HG03439 (cell line): ENCODE measurements around the gene MAML1.

Experiments used
- ATAC-seq: cut with Tn5 transposase; IDR thresholded peaks from one replicate; pipeline ENCODE4 v1.9.1; 2021; ENCODE audit warnings: mild to moderate bottlenecking, moderate library complexity; ENCODE audit not compliant: unreplicated experiment

The MAML1 gene

DNA sequence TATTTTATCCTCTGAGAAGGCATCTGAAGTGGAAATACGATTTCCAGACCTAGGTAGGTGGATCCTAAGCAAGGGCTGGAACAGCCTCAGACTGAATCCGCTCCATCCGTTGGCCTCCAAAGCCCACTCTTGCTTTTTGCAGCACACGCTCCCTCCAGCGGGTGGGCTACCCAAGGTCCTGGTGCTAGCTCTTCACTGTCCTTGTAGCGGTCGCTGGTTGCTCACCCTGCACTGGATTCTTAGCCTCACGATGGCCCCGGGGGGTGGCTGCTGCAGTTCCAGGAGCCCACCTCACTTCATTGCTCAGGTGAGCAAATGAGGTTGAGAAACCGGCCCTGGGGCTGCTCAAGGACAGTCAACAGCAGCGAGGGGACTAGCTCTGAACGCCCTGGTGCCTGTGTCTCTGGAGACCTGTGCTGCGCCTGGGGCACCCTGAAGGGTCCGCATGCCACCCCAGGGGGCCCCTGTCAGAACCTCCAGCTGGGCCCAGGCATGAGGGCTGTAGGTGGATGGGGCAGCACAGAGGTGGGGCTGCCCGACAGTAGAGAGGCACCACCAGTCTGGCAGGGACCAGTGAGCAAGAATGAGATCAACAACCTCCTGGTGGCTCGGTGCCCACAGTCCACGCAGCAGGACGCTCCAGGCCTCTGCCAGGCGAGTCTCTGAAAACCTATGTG is 69.7 kb downstream of the MAML1 start:
- ATAC-seq: no peak

DNA sequence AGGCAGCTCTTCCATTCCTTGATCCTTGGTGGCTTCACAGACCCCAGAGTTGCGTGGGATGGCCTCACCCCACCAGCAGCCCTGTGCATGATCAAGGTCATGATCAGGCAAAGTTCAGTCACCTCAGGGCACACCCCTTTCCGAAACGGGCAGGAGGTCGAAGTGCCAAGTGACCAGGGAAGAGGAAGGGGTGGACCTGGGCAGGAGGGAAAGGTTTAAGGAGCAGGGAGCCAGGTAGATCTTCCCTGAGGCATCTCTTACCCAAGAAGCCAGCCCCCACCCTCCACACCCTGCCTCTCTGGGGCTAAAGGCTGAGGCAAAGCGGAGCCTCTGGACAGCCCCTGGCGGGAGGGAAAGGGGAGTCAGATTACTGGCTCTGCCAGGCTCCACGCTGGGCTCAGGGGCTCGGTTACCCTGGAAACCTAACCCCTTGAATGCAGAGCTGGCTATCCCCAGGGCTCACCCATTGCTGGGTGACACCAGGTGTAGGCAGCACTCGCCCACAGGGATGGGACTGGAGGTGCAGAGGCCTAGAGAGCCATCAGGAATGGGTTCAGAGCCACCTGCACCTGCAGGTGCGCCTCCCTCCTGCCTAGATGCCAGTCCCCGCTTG is 70.4 kb downstream of the MAML1 start:
- ATAC-seq: no peak

DNA sequence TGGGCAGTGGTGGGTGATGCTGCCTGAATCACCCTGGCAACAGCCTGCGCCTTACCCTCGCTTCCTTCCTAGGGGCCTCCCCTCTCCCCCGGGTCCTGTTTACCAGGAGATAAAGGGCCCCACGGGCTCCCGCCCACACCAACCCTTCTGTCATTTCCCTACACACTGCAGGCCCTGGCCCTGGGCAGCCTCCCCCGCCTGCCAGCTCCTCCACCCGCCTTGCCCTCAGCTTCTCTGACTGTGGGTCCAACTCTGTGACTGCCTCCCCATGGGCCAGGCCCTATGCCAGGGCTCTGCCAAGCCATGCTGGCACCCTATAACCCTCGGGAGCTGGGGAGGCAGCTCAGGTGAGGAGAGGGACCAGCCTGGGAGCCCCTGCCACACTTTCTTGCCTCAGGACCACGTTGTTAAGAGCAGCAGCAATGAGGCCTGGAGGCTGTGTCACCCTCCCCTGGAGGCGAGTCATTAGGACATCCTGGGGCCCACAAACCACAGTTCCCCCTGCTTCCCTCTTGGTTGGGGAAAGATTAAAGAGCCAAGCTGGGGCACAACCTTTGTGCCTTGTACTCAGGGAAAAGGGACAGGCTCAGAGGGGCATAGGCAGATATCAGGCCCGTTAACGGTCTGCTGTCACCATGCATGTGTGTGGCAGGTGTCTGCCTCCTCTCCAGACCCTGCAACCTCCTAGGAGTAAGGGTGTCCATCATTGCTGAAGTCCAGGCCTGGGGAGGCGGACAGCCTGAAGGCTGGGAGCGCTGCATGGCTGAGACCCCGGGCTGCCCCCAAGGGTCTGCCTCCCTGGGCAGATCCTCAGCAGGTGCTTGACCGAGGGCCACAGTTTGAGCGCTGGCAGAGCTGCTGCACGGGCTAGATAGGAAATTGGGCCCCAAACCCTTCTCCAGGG is 71.3 kb downstream of the MAML1 start:
- ATAC-seq: no peak

DNA sequence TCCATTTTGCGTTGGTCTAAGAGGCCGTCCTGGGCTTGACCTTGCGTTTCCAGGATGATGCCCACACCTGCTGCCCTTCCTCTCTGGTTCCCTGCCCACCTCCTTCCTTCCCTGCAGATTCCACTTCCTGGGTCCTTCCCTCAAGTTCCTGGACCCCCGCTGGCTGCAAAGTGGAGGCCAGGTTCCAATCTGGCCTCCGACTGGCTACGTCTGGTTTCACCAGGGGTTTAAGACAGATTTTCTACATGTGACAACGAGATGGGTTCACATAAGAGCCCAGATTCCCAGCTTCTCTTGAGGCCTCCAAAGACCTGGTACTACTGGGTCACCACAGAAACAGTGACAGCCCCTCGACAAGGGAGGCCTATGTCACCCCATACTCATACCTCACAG is 71.9 kb downstream of the MAML1 start:
- no peak for ATAC-seq

DNA sequence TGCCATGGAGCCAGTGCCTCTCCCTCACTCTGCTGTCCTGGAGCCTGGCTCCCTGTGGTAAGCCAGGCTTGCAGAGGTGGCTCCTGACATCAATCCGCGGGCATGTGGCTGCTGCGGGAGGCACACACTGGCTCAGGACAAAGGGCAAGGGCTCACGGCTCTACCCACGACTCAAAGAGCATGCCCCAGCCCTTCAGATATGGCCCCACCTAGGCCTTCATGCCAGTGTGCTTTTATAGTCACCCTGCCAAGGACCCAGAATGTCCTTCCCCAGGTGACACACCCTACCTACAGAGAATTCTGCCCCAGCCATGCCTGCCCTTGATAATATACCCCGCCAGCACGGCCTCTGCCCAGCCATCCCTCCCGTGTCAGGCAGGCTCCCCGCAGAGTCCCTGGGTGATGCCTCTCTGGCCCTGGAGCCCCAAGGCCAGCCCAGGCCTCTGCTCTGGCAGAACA is 72.5 kb downstream of the MAML1 start:
- no peak for ATAC-seq

DNA sequence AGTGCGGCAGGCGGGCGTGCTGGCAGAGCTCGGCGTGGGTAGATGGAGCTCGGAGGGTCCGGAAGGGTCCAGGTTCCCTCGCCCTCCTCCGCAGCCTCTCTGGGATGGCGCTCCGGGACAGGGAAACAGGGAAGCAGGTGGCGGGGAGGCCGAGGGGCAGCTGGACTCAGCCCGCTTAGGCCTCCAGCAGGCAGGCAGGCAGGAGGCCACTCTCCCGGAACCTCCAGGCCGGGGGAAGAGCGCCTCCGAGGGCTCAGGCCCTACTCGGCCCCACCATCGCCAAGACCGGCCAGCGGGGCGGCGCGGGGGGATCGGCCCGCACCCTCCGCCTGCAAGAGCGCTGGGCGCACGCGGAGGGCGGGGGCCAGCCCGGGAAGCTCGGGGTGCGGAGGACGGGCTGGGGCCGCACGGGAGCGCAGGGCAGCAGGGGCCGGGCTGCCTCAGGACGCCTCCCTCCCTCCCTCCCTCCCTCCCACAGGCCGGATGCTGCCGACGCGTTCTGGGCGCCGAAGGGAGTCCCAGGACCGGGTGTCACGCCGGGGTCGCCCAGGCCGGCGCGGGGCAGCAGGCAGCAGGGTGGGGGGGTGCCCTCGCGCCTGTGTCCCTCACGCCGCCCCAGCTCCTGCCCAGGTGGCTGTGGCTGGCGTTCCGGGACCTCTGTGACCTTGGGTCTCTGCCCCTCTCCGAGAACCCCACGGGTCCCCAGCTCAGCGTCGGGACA is 73.1 kb downstream of the MAML1 start:
- ATAC-seq: peak; percentile 18

DNA sequence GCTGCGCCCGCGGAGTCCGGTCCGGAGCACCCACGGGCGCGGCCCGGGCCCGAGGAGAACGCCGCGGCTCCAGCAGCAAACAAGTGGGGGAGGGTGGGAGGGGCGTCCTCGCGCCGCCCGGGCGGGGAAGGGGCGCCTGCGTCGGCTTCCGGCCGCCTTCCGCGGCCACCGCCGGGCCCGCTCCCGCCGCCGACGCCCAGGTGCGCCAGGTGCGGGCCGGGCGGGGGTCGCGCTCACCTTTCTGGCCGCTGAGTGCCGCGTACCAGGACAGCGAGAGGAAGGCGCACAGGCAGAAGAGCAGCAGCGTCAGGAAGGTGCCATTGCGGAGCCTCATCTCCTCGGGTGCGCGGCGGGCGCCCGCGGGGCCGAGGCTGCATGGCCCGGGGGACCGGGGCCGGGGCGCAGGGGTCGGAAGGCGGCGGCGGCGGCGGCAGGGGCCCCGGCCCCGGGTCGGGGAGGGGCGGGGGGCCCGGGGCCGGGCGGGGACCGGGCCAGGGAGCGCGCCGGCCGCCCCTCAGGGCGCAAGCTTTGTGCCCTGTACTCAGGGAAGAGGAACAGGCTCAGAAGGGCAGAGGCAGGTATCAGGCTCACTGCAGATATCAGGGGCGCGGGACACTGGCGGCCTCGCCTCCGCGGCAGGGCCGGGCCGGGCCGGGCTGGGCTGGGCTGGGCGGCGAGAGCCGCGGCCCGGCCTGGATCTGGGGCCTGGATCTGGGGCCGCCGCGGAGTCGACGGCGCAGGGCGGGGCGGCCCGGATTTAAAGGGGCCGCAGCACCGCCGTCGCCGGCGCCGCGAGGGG is 73.8 kb downstream of the MAML1 start, which contains the start of gene MGAT4B:
Gene MGAT4B (minus strand): TSS at position 617 of the 799 bp plus-strand sequence. CDS start 283 bp downstream, at position 334.
- ATAC-seq: peak; percentile 53

DNA sequence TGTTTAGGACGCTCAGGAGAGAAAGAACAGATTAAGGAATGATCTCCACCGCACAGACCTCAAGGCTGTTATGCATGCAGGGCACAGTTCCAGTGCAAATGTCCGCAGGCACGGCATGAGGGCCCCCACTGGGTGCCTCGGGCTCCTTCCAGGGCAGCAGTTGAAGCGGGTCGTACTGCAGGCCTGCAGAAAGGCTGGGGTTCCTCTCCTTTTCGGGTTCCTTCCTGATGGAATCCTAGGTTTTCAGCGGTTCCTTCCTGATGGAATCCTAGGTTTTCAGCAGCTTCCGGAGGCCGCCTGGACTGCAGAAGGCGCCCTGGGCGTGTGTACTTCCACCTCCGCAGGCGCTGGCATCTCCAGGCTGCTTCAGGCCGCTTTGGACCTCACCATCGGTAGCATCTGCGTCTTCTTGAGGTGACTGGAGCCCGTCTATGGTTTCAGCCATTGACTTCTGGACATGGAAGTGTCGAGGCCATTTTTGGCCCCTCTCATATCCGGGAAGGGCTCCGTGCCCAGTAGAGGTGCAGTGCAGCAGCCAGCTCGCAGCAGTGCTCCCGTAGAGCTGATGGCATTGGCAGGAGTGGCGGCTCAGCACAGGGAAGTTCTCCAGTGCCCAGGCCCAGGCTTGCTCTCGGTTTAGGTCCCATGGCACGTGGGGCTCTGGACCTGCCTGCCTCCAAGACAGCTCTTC is 79.7 kb downstream of the MAML1 start:
- no peak for ATAC-seq

DNA sequence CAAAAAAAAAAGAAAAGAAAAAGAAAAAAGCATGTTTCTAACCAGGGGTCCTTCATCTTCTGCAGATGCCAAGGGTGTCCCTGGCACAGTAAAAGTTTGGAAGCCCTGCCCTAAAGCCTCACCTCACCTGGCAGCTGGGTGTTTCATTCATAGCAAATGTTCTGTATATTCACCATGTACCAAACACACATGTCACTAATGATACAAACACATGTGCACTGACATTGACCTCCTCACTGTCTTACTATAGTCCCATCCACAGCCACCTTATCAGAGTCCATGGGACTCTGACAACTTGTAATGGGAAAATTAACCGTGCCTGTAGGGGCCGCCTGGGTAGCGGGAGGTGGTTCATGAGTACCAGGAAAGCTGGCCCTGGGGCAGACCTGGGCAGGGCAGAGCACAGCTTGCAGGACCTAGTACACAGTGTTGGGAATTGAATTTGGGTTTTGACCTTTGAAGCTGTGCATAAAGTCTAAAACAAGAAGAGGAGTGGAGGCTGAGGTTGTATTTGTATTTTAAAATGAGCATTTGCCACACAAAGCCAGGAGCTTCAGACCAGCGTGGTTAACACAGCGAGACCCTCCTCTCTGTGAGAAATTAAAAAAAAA is 80.5 kb downstream of the MAML1 start:
- ATAC-seq: no peak

DNA sequence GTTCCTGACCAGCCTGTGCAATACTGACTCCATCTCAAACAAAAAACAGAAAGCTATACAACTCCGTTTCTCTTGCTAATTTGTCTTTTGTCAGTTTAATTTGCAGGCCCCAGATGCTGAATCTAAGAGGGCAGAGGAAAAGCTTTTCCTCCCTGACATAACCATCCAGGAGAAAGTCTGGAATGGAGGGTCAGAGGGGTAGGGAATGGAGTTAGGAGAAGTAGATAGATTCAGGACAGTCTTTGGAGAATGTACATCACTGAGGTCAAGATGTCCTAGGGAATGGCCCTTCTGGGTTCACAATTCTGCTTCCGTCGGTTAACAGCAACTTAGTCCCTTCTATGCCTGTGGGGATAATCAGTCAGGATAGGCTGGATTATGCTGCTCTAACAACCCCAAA is 81.5 kb downstream of the MAML1 start:
- ATAC-seq: no peak

DNA sequence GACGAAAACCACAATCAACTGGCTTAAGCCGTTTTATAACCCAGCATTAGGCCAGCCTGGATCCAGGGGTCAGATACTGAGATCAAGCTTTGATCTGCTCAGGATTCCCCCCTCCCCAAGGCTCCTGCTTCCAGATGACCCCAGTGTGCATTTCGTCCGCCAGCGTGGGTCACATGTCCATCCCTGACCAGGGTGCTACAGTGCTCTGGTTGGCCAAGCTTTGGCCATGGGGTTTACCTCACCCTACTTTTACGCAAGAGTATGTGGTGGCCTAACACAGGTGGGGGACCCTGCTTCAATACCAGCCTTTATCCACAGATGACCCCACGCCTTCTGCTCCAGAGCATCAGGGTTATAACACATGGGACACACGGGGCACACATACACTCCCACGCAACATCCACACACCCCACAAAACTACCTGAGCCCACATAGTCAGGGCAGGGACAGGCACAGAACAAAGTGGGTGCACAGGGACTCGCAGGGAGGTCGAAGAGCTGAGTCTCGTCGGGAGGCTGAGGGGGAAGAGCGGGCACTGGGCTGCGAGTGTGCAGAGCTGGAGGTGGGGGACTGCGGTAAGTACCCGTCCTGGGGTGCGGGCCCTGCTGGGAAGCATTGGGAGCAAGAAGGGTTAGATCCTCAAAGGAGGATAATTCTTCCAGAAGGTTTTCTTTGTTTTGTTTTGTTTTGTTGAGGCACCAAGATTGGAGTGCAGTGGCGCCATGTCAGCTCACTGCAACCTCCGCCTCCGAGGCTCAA is 83.0 kb downstream of the MAML1 start:
- ATAC-seq: no peak

DNA sequence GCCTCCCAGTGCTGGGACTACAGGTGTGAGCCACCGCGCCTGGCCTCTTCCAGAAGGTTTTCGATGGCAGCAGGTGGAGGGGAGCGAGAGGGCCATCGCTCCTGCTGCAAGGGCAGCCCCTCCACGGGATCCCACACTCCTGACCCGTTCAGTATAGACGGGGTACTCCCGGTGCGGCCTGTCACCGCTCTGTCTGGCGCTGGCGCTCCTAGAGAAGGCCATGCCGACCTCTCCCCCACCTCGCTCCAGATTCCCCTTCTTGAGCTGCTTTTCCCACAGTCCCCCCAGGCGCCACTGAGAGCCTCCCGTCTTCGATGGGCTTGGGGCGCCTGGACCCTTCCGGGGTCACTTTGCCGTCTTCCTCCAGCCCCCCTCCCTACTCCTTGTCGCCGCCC is 83.8 kb downstream of the MAML1 start:
- no peak for ATAC-seq

DNA sequence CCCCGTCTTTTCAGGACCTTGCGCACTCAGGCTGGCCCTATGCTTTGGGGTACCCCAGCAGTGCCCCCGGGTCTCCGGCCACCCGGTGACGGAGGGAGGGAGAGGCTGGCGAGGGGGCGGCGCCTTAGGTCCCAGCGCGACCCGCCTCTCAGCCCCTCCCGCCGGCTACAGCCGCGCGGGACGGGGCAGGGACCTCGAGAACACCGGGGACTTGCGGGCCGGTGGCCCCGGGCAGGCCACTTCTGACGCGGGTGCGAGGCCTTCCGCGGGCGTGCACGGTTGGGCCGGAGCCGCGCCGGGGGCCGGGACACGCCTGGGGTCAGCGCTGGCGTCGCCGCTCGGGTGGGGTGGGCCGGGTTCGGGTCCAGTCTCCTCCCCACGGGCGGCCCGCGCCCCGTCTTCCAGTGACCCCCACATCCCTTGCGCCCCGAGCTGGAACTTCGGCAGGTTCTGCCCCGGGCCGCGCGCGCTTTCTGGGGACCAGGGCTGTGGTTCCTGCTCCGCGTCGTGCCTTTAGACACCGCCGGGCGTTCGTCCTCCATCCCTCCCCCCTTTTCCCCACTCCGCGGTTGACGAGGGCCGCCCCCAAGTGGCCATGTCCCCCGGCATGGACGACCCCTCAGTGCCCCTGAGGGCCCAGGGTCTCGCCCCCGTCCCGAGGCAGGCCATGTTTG is 84.3 kb downstream of the MAML1 start:
- no peak for ATAC-seq

DNA sequence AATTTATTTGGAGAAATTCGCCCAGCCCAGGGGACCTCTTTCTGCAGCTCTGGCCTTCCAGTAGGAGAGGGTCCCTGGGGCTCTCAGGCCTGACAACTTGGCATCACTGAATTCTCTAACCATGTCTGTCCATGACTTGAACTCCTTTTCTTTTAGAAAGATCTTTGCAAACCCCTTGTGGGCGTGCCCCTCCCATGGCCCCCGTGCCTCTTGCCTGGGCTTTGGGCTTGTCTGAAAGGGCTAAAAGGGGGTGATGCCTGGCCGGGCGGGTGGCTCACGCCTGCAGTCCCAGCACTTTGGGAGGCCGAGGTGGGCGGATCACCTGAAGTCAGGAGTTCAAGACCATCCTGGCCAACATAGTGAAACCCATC is 84.8 kb downstream of the MAML1 start:
- no peak for ATAC-seq

DNA sequence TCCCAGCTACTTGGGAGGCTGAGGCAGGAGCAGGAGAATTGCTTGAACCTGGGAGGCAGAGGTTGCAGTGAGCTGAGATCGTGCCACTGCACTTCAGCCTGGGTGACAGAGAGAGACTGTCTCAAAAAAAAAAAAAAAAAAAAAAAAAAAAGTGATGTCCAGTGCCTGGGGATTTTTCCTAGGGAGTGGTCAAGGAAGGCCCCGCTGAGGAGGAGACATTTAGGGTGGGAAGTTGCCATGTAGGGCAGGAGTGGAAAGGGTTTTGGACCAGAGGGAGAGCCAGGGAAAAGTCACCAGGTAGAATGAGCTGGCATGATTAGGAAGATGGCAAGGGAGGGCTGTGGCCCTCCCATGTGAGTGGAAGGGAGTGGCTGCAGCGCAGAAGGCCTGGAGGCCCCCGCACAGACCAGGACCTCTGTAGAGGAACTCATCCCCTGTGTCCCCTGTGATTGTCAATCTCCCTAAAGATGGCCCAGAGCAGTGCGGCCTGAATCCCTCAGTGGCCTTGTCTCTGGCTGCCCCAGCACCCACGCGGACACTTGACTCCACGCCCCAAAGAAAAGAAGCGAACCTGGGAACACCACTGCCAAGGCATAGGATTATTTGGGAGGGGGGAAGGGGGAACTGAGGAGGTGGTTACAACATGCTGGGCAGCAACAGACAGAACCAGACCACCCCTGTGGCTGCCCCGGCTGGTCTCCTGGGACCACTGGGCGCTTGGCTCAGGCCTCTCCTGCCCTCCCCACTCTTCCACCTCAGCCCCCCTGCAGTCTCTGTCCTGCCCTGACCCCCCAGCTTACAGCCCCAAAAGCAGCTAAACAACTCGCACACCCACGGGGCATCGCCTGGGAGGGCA is 85.5 kb downstream of the MAML1 start:
- ATAC-seq: no peak

DNA sequence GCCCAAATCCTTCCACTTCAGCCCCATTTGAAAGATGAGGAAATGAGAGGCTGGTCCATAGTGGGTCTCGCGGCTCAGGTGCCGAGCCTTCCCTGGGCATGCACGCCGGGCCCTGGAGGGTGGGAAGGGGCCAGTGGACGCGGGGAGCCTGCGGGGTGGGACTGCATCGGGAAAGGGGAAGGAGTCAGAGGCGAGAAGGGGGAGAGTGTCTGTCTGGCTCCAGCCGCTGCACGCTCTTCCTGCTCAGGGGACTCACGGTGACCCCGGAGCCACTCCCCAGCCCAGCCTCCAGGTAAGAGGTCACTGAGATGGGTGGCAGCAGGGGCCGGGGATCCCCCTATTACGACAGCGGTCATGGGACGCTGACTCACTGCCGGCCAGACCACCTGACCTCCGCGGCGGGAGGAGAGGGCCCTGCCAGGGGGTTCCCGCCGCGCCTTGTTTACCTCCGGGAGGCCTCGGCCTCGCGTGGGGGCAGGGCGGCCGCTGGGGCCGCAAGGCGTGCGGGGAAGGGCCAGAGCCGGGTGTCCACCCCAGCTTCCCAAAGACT is 86.2 kb downstream of the MAML1 start:
- ATAC-seq: peak; percentile 64
